Left lung (tissue), 10 donors: ENCODE results near the gene PMM2. TPM values are rescaled to one million over a fixed set of nuclear protein-coding genes. Genes with fewer than 3 reads are reported as not detected.
A peak's percentile ranks its signal among the peaks of the same experiment; 100 is the strongest.
"Not testable (repeated sequence)": the region's sequence is repeated elsewhere in the genome, so short reads cannot be mapped to it uniquely, and the experiment has no call there.

Experiments
- ATAC-seq: fragments of 200-7000 bp; cut with Tn5 transposase; one replicate; pipeline ENCODE4 v1.9.1; 2020; ENCODE audit warnings: moderate library complexity
- DNase-seq, 4 donors: peaks; one replicate each; pipeline ENCODE4 v3.0.0-alpha.2; 2013 to 2020
- H3K27ac ChIP-seq, 2 donors: fragments of 200-600 bp; sonication (generic) in 1 of 2; one replicate each; pipeline versions ENCODE4 v1.5.0 to v1.8.0; 2020 to 2021
- H3K27me3 ChIP-seq, 2 donors: fragments of 200-600 bp; sonication (generic) in 1 of 2; one replicate each; pipeline versions ENCODE4 v1.5.0 to v1.8.0; 2020 to 2021
- H3K36me3 ChIP-seq, 2 donors: fragments of 200-600 bp; sonication (generic) in 1 of 2; one replicate each; pipeline versions ENCODE4 v1.5.0 to v1.8.0; 2020 to 2021
- H3K4me1 ChIP-seq, 2 donors: fragments of 200-600 bp; one replicate each; pipeline ENCODE4 v1.8.0; 2021
- H3K4me3 ChIP-seq, 2 donors: fragments of 200-600 bp; sonication (generic) in 1 of 2; one replicate each; pipeline versions ENCODE4 v1.5.0 to v1.8.0; 2020 to 2021; ENCODE audit warnings: mild to moderate bottlenecking in 1 of 2
- H3K9me3 ChIP-seq, 2 donors: fragments of 200-600 bp; sonication (generic) in 1 of 2; one replicate each; pipeline versions ENCODE4 v1.5.0 to v1.8.0; 2020 to 2021
- intact Hi-C, 2 donors: fragments of 100-400 bp; cut with DNase I; formaldehyde crosslinking; loops; one replicate each; pipeline versions ENCODE4 v1.11.2 to v1.14.2; 2022
- polyA plus RNA-seq, 6 donors: library from polyadenylated mRNA; unstranded; fragments of 120-200 nt; gene quantifications; one replicate each; pipeline ENCODE4 v1.2.1, GENCODE V29; 2013; ENCODE audit not compliant: insufficient read length in 6 of 6
- total RNA-seq, 2 donors: library from RNA; stranded (reverse); fragmentation: NEBNext Ultra II Directional; extraction: Animal tissue kit (Norgen Biotek cat#: 25700); gene quantifications; one replicate each; pipeline ENCODE4 v1.2.1, GENCODE V29; 2021
- TF ChIP-seq, protein P1 (sequence below), 2 donors: fragments of 200-600 bp; sonication (generic) in 1 of 2; IDR thresholded peaks; one replicate each; pipeline versions ENCODE4 v1.5.0 to v1.8.0; 2021; ENCODE audit warnings: antibody characterized with exemption in 2 of 2
- donor health status: DM: no; HTN: yes; CAD: no.
- donor health status: DM: no; HTN: no; CAD: no.

Gene PMM2
- total and polyA plus RNA-seq, 8 donors, result 19.2 to 38.2 (median 22.9) TPM

DNA sequence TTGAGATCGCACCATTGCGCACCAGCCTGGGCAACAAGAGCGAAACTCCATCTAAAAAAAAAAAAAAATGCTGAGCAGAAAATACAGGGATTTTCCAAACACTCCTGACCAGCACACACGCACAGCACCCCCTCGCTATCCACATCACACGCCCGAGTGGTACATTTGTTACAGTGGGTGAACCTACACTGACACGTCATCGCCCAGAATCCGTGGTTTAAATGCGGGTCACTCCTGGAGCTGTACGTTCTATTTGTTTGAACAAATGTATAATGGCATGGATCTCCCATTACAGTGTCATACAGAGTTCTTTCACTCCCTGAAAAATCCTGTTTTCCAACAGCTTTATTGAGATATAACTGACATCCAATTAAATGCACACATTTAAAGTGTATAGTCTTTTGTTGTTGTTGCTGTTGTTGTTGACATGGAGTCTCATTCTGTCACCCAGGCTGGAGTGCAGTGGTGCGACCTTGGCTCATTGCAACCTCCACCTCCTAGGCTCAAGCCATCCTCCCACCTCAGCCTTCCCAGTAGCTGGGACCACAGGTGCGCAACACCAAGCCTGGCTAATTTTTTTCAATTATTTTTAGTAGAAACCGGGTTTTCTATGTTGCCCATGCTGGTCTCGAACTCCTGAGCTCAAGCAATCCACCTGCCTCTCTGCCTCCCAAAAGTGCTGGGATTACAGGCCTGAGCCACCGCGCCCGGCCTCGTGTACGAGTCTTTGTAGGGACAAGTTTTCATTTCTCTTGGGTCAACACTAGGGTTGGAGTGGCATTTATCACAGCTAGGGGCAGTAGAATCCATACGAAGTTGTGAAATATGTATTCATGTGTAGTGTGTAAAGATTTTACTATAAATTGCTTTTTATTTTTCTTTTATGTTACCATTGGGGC is 75.6 kb downstream of the PMM2 start:
- TF ChIP-seq, protein P1, sequence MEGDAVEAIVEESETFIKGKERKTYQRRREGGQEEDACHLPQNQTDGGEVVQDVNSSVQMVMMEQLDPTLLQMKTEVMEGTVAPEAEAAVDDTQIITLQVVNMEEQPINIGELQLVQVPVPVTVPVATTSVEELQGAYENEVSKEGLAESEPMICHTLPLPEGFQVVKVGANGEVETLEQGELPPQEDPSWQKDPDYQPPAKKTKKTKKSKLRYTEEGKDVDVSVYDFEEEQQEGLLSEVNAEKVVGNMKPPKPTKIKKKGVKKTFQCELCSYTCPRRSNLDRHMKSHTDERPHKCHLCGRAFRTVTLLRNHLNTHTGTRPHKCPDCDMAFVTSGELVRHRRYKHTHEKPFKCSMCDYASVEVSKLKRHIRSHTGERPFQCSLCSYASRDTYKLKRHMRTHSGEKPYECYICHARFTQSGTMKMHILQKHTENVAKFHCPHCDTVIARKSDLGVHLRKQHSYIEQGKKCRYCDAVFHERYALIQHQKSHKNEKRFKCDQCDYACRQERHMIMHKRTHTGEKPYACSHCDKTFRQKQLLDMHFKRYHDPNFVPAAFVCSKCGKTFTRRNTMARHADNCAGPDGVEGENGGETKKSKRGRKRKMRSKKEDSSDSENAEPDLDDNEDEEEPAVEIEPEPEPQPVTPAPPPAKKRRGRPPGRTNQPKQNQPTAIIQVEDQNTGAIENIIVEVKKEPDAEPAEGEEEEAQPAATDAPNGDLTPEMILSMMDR (IDR thresholded peaks at IDR 0.05), result no peak

DNA sequence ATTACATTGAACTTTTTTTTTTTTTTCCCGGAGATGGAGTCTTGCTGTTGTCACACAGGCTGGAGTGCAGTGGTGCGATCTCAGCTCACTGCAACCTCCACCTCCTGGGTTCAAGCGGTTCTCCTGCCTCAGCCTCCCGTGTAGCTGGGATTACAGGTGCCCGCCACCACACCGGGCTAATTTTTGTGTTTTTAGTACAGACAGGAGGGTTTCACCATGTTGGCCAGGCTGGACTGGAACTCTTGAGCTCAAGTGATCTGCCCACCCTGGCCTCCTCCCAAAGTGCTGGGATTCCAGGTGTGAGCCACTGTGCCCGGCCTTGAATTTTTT is 76.2 kb downstream of the PMM2 start:
- ATAC-seq, DNase-seq, H3K27me3 ChIP-seq, H3K9me3 ChIP-seq, H3K36me3 ChIP-seq, H3K4me3 ChIP-seq, H3K27ac ChIP-seq: not testable (repeated sequence)
- H3K4me1 ChIP-seq, result peaks cover 0 to 27% of the 10 kb centered on the region in 2 donors
- intact Hi-C loops, result loop anchor here (10.0 kb wide), 1 partner anchor 209 kb away; no protein-coding TSS in a partner anchor

More for the DNA sequence above, 75.6 kb downstream of the PMM2 start:
- intact Hi-C loops, result loop anchor here (10.0 kb wide), 1 partner anchor 208 kb away; no protein-coding TSS in a partner anchor
- DNase-seq (no peak), ATAC-seq (no peak)
- H3K27me3 ChIP-seq, result no peaks in the 10 kb centered on the region
- H3K27ac ChIP-seq, result no peak overlapping the region
- H3K4me3 ChIP-seq, result no peak overlapping the region
- no peaks in the 10 kb centered on the region for H3K36me3 ChIP-seq
- H3K4me1 ChIP-seq, result peaks cover 0 to 24% of the 10 kb centered on the region in 2 donors
- H3K9me3 ChIP-seq, result no peaks in the 10 kb centered on the region

DNA sequence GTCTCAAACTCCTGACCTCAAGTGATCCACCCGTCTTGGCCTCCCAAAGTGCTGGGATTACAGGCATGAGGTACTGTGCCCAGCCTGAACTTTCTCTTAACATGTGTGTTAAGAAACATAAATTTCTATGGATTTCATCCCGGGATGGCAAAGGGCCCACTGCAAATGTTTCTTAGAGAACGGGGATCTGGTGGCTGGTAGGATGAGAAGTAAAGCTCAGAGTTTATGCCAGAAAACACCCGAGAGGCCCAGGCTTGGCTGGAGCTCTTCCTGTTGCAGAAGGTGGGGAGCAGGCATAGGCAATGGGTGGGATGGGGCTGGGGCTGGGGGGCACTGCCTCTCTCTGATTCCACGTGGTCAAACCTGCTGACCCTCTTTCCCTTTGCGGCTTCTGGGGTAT is 76.7 kb downstream of the PMM2 start:
- intact Hi-C loops, result loop anchor here (10.0 kb wide), 1 partner anchor 210 kb away; no protein-coding TSS in a partner anchor
- Histone ChIP-seq H3K4me3 (no peak overlapping the region), H3K27ac (no peak overlapping the region), H3K36me3 (no peaks in the 10 kb centered on the region), H3K27me3 (no peaks in the 10 kb centered on the region), H3K9me3 (no peaks in the 10 kb centered on the region), H3K4me1 (peaks cover 0 to 23% of the 10 kb centered on the region in 2 donors)
- peak in 2 of 4 donors; percentile 4 to 38 for DNase-seq
- TF ChIP-seq, protein P1 (IDR thresholded peaks at IDR 0.05), result no peak
- no peak for ATAC-seq

DNA sequence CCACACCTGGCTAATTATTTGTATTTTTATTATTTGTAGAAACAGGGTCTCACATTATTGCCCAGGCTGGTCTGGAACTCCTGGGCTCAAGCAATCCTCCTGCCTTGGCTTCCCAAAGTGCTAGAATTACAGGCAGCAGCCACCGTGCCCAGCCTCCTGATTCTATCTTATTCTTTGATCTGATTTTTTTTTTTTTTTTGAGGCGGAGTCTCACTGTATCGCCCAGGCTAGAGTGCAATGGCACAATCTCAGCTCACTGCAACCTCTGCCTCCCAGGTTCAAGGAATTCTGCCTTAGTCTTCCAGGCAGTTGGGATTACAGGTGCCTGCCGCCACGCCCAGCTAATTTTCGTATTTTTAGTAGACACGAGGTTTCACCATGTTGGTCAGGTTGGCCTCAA is 77.7 kb downstream of the PMM2 start:
- not testable (repeated sequence) for H3K27ac ChIP-seq, H3K4me3 ChIP-seq, DNase-seq, H3K9me3 ChIP-seq, H3K36me3 ChIP-seq, H3K27me3 ChIP-seq, ATAC-seq
- H3K4me1 ChIP-seq, result peaks cover 0 to 18% of the 10 kb centered on the region in 2 donors
- intact Hi-C loops, result loop anchor here (5.0 to 10.0 kb wide), 2 partner anchors 211 to 308 kb away; no protein-coding TSS in a partner anchor

DNA sequence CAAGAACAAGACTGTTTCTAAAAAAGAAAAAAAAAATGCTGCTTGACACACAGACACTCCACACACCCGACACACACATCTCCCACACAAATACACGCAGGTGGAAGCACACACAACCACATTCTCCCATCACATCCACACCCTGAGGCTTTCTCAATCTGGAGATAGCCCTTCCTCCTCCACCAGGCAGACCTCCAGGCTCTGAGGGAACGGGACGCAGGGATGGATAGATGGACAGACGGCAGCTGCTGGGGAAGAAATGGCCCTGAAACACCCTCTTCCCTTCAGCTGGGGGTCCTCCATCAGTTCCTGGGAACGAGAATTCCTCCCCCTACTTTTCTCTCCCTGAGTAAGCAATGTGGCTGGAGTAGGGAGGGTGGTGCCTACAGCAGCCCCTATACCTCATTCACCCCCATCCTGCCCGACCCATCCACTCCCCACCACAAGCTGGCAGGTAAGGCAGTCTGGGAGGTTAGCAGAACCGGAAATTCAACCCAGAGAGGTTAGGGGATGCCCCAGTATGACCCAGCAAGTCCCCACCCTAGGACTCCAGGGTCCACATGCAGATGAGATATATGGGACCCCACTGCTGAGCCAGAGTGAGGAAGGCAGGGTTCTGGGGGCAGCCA is 80.4 kb downstream of the PMM2 start:
- ATAC-seq (no peak), DNase-seq (peak in 1 of 4 donors; percentile 9)
- TF ChIP-seq, protein P1 (IDR thresholded peaks at IDR 0.05), result no peak
- Histone ChIP-seq H3K27ac (no peak overlapping the region), H3K9me3 (no peaks in the 10 kb centered on the region), H3K36me3 (no peaks in the 10 kb centered on the region), H3K4me3 (no peak overlapping the region), H3K4me1 (peaks cover 0 to 8% of the 10 kb centered on the region in 2 donors), H3K27me3 (peaks cover 0 to 14% of the 10 kb centered on the region in 2 donors)
- intact Hi-C loops, result loop anchor here (5.0 to 10.0 kb wide), 2 partner anchors 213 to 311 kb away; no protein-coding TSS in a partner anchor

DNA sequence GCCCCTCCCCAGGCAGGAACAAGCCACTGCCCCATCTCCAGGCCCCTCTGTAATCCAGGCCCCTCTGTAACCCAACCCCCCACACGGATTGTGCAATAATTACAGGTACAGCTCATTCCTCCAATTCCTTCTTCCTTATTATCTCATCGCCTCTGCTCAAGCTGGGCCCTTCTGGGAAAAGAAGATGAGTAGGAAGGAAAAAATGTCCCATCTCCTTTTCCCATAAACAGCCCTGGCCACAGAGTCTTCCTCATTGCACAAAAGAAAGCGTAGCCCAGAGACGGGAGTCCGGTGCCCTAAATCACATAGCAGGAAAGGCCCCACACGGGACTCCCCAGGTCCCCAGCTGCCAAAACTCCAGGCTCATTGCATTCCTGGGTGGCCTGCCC is 80.9 kb downstream of the PMM2 start:
- H3K4me1 ChIP-seq, result peaks cover 0 to 8% of the 10 kb centered on the region in 2 donors
- no peaks in the 10 kb centered on the region for H3K9me3 ChIP-seq
- intact Hi-C loops, result loop anchor here (5.0 to 10.0 kb wide), 2 partner anchors 214 to 311 kb away; no protein-coding TSS in a partner anchor
- H3K36me3 ChIP-seq, result no peaks in the 10 kb centered on the region
- no peak overlapping the region for H3K4me3 ChIP-seq
- TF ChIP-seq, protein P1 (IDR thresholded peaks at IDR 0.05), result no peak
- peak in 1 of 4 donors; percentile 24 for DNase-seq
- peaks cover 0 to 16% of the 10 kb centered on the region in 2 donors for H3K27me3 ChIP-seq
- no peak overlapping the region for H3K27ac ChIP-seq
- peak; percentile 33 for ATAC-seq
